ENCODE measurements around the gene BRI3BP.

DNA sequence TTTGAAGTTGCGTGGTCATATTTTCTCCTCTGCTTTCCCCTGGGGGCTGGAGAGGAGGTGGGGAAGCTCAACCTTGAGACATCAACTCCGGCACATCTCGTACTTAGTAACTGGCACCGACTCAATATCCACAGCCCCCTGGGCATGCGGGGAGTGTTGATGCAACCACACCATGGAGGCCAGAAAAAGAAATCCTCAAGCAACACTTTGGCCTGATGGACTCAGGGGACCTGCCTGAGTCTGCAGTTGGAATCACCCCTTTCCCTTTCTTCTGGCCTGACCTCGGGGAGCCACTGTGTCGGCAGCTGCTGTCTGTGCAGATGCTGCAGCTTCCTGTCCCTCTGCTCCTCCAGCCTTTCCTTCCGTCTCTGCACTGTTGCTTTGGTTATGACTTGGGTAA lies 60.4 kb downstream of the BRI3BP start:
- TF ChIP-seq, protein P1, sequence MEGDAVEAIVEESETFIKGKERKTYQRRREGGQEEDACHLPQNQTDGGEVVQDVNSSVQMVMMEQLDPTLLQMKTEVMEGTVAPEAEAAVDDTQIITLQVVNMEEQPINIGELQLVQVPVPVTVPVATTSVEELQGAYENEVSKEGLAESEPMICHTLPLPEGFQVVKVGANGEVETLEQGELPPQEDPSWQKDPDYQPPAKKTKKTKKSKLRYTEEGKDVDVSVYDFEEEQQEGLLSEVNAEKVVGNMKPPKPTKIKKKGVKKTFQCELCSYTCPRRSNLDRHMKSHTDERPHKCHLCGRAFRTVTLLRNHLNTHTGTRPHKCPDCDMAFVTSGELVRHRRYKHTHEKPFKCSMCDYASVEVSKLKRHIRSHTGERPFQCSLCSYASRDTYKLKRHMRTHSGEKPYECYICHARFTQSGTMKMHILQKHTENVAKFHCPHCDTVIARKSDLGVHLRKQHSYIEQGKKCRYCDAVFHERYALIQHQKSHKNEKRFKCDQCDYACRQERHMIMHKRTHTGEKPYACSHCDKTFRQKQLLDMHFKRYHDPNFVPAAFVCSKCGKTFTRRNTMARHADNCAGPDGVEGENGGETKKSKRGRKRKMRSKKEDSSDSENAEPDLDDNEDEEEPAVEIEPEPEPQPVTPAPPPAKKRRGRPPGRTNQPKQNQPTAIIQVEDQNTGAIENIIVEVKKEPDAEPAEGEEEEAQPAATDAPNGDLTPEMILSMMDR (IDR thresholded peaks at IDR 0.05), result no peak
- TF ChIP-seq POLR2A (IDR thresholded peaks at IDR 0.05), result no peak
- TF ChIP-seq POLR2AphosphoS5 (IDR thresholded peaks at IDR 0.05), result no peak

Data from prostate gland (tissue), 2 donors.